Measurements from ENCODE around the gene FOXP1. TPM values are rescaled to one million over a fixed set of nuclear protein-coding genes. Genes with fewer than 3 reads are reported as not detected.

Gene FOXP1
- total and polyA plus RNA-seq, 9 of the 15 experiments (the other 6 are each of a cell fraction or from before 2014, with no cell fraction given): 7.7 to 34.5 (median 13.7) TPM

GRCh38 chr3:71621825-71622537 lies 38.5 kb upstream of the FOXP1 start:
- H3K9ac ChIP-seq (ENCODE audit: insufficient read depth in 1 of 2, low read depth in 2 of 2, low read length in 2 of 2): no peak overlapping the region
- in situ Hi-C loops (cut with MboI): no loop called here
- H3K9me3 ChIP-seq (replicated peaks; ENCODE audit: control insufficient read depth, insufficient read depth, low read depth, low read length): no peaks in the 10 kb centered on the region
- no peak overlapping the region for H3K4me3 ChIP-seq
- 0% methylated on average over 9 of the region's 9 CpGs for WGBS (ENCODE audit: insufficient coverage, low coverage, missing lambda C conversion rate)
- no peaks in the 10 kb centered on the region for H3K9me1 ChIP-seq (ENCODE audit: control insufficient read depth, insufficient read depth, low read length)
- peaks cover 18 to 50% of the 10 kb centered on the region in 2 experiments; a peak in 4 of 5 replicates for H3K27me3 ChIP-seq (ENCODE audit: control insufficient read depth in 2 of 2, insufficient read depth in 2 of 2, low read length in 2 of 2)
- no peaks in the 10 kb centered on the region for H4K20me1 ChIP-seq (replicated peaks; ENCODE audit: control insufficient read depth, insufficient read depth, low read length)
- no peak for DNase-seq (ENCODE audit: extremely low read depth in 1 of 4, low spot score in 3 of 4)
- H3K79me2 ChIP-seq (ENCODE audit: control insufficient read depth, insufficient read depth, low read length): no peaks in the 10 kb centered on the region
- no peaks in the 10 kb centered on the region for H3K36me3 ChIP-seq (ENCODE audit: control insufficient read depth, insufficient read depth, low read length)
- no peak for FAIRE-seq
- ATAC-seq: no peak
- ChIA-PET POLR2A (interaction anchor here (0.7 kb wide), 1 partner anchor 1090 kb away, joined by 4 read pairs; no protein-coding TSS in a partner anchor), CTCF (ENCODE audit: low intra/inter-chr PET ratio) (no interaction called here)
- TF ChIP-seq ETV5 (CRISPR knock-in tag; IDR thresholded peaks at IDR 0.05; ENCODE audit: low read depth) (no peak), CEBPB (tag; IDR thresholded peaks at IDR 0.05) (peak; percentile 41; the same call in 1 of the 2 replicates), POU5F1 (IDR thresholded peaks at IDR 0.05; ENCODE audit: borderline replicate concordance, low read depth, low read length, partially characterized antibody) (no peak), EWSR1 (IDR thresholded peaks at IDR 0.05; ENCODE audit: borderline replicate concordance, low read depth, partially characterized antibody) (no peak), ZNF224 (CRISPR knock-in tag; IDR thresholded peaks at IDR 0.05) (no peak)
- H2AFZ ChIP-seq (ENCODE audit: low read depth, low read length): no peak overlapping the region
- intact Hi-C loops (cut with micrococcal nuclease): no loop called here
- no peaks in the 10 kb centered on the region for H3K4me1 ChIP-seq (replicated peaks in 1 of 2; ENCODE audit: control insufficient read depth in 2 of 2, insufficient read depth in 2 of 2, low read length in 2 of 2)
- no peak overlapping the region for H3K27ac ChIP-seq (ENCODE audit: extremely low read depth, low read depth, low read length)
- no TSS peak for BruUV-seq (replicated peaks)
- no peak overlapping the region for H3K4me2 ChIP-seq (ENCODE audit: insufficient read depth, low read length)

GRCh38 chr3:71618538-71618937 lies 35.0 kb upstream of the FOXP1 start:
- POLR2A ChIA-PET: no interaction called here
- 0% methylated on average over 6 of the region's 6 CpGs for WGBS (ENCODE audit: insufficient coverage, low coverage, missing lambda C conversion rate)
- H3K9me3 ChIP-seq (replicated peaks; ENCODE audit: control insufficient read depth, insufficient read depth, low read depth, low read length): no peaks in the 10 kb centered on the region
- no peak overlapping the region for H3K27ac ChIP-seq (ENCODE audit: extremely low read depth, low read depth, low read length)
- H3K4me2 ChIP-seq (ENCODE audit: insufficient read depth, low read length): no peak overlapping the region
- intact Hi-C loops (cut with micrococcal nuclease): no loop called here
- no TSS peak for BruUV-seq (replicated peaks)
- no peak overlapping the region for H2AFZ ChIP-seq (ENCODE audit: low read depth, low read length)
- no peaks in the 10 kb centered on the region for H3K4me1 ChIP-seq (replicated peaks in 1 of 2; ENCODE audit: control insufficient read depth in 2 of 2, insufficient read depth in 2 of 2, low read length in 2 of 2)
- FAIRE-seq: no peak
- DNase-seq (ENCODE audit: extremely low read depth in 1 of 4, low spot score in 3 of 4): no peak
- no peaks in the 10 kb centered on the region for H3K36me3 ChIP-seq (ENCODE audit: control insufficient read depth, insufficient read depth, low read length)
- CTCF ChIA-PET (ENCODE audit: low intra/inter-chr PET ratio): no interaction called here
- H3K4me3 ChIP-seq: no peak overlapping the region
- no peaks in the 10 kb centered on the region for H4K20me1 ChIP-seq (replicated peaks; ENCODE audit: control insufficient read depth, insufficient read depth, low read length)
- ATAC-seq: no peak
- H3K79me2 ChIP-seq (ENCODE audit: control insufficient read depth, insufficient read depth, low read length): no peaks in the 10 kb centered on the region
- no peak overlapping the region for H3K9ac ChIP-seq (ENCODE audit: insufficient read depth in 1 of 2, low read depth in 2 of 2, low read length in 2 of 2)
- peaks cover 17 to 51% of the 10 kb centered on the region in 2 experiments; a peak in 4 of 5 replicates for H3K27me3 ChIP-seq (ENCODE audit: control insufficient read depth in 2 of 2, insufficient read depth in 2 of 2, low read length in 2 of 2)
- no peaks in the 10 kb centered on the region for H3K9me1 ChIP-seq (ENCODE audit: control insufficient read depth, insufficient read depth, low read length)
- in situ Hi-C loops (cut with MboI): no loop called here
- no peak for TF ChIP-seq ZNF239 (CRISPR knock-in tag; IDR thresholded peaks at IDR 0.05)
- no peak for TF ChIP-seq ILK (tag; IDR thresholded peaks at IDR 0.05; ENCODE audit: borderline replicate concordance, low read depth)
- TF ChIP-seq SP2 (IDR thresholded peaks at IDR 0.05; ENCODE audit: extremely low read depth, low read depth, low read length, poor library complexity, severe bottlenecking): no peak
- no peak for TF ChIP-seq ELF2 (CRISPR knock-in tag; IDR thresholded peaks at IDR 0.05)
